Endothelial cell of umbilical vein (primary cell): ENCODE measurements around the gene METTL1. TPM values are rescaled to one million over a fixed set of nuclear protein-coding genes. Genes with fewer than 3 reads are reported as not detected.

ENCODE experiments used
- BruUV-seq: library from RNA; stranded (reverse); fragments of 400-500 nt; replicated peaks from 2 replicates; lab custom pipeline; 2021; lab: Mats Ljungman, UMichigan
- CTCF ChIA-PET: fragments of 300-600, 350-600 bp; sonication (Branson Sonifier 250); formaldehyde crosslinking; loops from one replicate; lab custom pipeline; 2021; ENCODE audit warnings: antibody characterized with exemption, inconsistent platforms; lab: Charles Lee
- POLR2A ChIA-PET: fragments of 300-600, 350-600 bp; sonication (Branson Sonifier 250); formaldehyde crosslinking; loops from one replicate; lab custom pipeline; 2021; ENCODE audit warnings: antibody characterized with exemption, inconsistent platforms; lab: Charles Lee
- DNase-seq: peaks from one replicate; pipeline ENCODE4 v3.0.0-alpha.2; 2011; ENCODE audit warnings: low read depth, low spot score
- FAIRE-seq: peaks from 2 replicates; lab custom pipeline; 2011; peaks lifted over from hg19 to GRCh38; lab: Jason Lieb, UNC
- H2AFZ ChIP-seq: 2 replicates; pipeline ENCODE4 v1.6.0; 2012; ENCODE audit warnings: low read depth, low read length, control low read depth, inconsistent platforms
- H3K27ac ChIP-seq: 2 replicates; pipeline ENCODE4 v1.5.1; 2011; ENCODE audit warnings: low read depth, mild to moderate bottlenecking, control low read depth, low read length, moderate library complexity; ENCODE audit not compliant: insufficient read depth
- H3K27me3 ChIP-seq, 2 experiments: 2 replicates each; pipeline versions ENCODE4 v1.6.0 to v1.6.1; 2011; ENCODE audit warnings: low read length in 2 of 2, mixed read lengths in 1 of 2; ENCODE audit not compliant: control insufficient read depth in 2 of 2, insufficient read depth in 2 of 2
- H3K36me3 ChIP-seq, 2 experiments: 2 replicates in 1 of 2; 3 replicates in 1 of 2; pipeline ENCODE4 v1.5.1; 2011; ENCODE audit warnings: low read length in 2 of 2, mild to moderate bottlenecking in 1 of 2, moderate library complexity in 1 of 2; ENCODE audit not compliant: control insufficient read depth in 2 of 2, insufficient read depth in 2 of 2; ENCODE audit errors: extremely low read depth in 1 of 2
- H3K4me1 ChIP-seq: 3 replicates; pipeline ENCODE4 v1.5.1; 2011; ENCODE audit warnings: mild to moderate bottlenecking, low read length; ENCODE audit not compliant: control insufficient read depth, insufficient read depth; ENCODE audit errors: extremely low read depth
- H3K4me2 ChIP-seq: 2 replicates; pipeline ENCODE4 v1.6.1; 2011; ENCODE audit warnings: low read length, control low read depth, mixed read lengths; ENCODE audit not compliant: insufficient read depth
- H3K4me3 ChIP-seq, 3 experiments: fragments of 200-600 bp in 1 of 3; sonication (generic), shearing (Covaris generic) in 1 of 3; replicated peaks in 1 of 3; 2 replicates each; pipeline ENCODE4 v1.5.1; 2011 to 2016; ENCODE audit warnings: control low read depth in 3 of 3, low read length in 3 of 3, mild to moderate bottlenecking in 2 of 3, inconsistent platforms in 1 of 3, low read depth in 1 of 3, moderate library complexity in 1 of 3; ENCODE audit not compliant: insufficient read depth in 1 of 3
- H3K79me2 ChIP-seq: 2 replicates; pipeline ENCODE4 v1.6.0; 2012; ENCODE audit warnings: low read length, inconsistent platforms; ENCODE audit not compliant: control insufficient read depth, insufficient read depth
- H3K9ac ChIP-seq: replicated peaks from 2 replicates; pipeline ENCODE3; 2011; ENCODE audit warnings: low read length, control low read depth; ENCODE audit not compliant: insufficient read depth; ENCODE audit errors: extremely low read depth
- H3K9me1 ChIP-seq: replicated peaks from 3 replicates; pipeline ENCODE4 v1.6.0; 2011; ENCODE audit warnings: mild to moderate bottlenecking, low read length; ENCODE audit not compliant: control insufficient read depth, insufficient read depth; ENCODE audit errors: extremely low read depth
- H3K9me3 ChIP-seq: replicated peaks from 2 replicates; pipeline ENCODE4 v1.5.1; 2012; ENCODE audit warnings: low read length, inconsistent platforms; ENCODE audit not compliant: control insufficient read depth, insufficient read depth
- H4K20me1 ChIP-seq: replicated peaks from 2 replicates; pipeline ENCODE3; 2011; ENCODE audit warnings: mild to moderate bottlenecking, low read length; ENCODE audit not compliant: control insufficient read depth, insufficient read depth; ENCODE audit errors: extremely low read depth
- EZH2 ChIP-seq: IDR thresholded peaks from 2 replicates; pipeline ENCODE4 v1.6.1; 2012; ENCODE audit warnings: borderline replicate concordance, low read depth, mild to moderate bottlenecking, moderate library complexity, low read length, inconsistent platforms; ENCODE audit not compliant: severe bottlenecking
- GATA2 ChIP-seq: IDR thresholded peaks from 2 replicates; pipeline ENCODE4 v1.7.0; 2011; ENCODE audit warnings: low read depth, mild to moderate bottlenecking, moderate library complexity, mixed read lengths, low read length; ENCODE audit not compliant: insufficient read length, insufficient read depth
- MYC ChIP-seq: IDR thresholded peaks from one replicate; pipeline ENCODE4 v1.6.1; 2011; ENCODE audit warnings: mild to moderate bottlenecking, low read depth, low read length
- POLR2A ChIP-seq: IDR thresholded peaks from 2 replicates; pipeline ENCODE4 v1.6.1; 2012; ENCODE audit warnings: low read depth, mild to moderate bottlenecking, control low read depth, low read length
- dilution Hi-C: fragments of 300-500 bp; cut with MboI; formaldehyde crosslinking; loops from one replicate; pipeline ENCODE4 v1.15.0; 2019; ENCODE audit warnings: low sequenced_read_pairs; ENCODE audit not compliant: extremely low pct_ligation_motif_present
- intact Hi-C: fragments of 100-400 bp; cut with micrococcal nuclease; formaldehyde crosslinking; loops from one replicate; pipeline ENCODE4 v1.10.0; 2022
- polyA plus RNA-seq, 4 experiments: library from polyadenylated mRNA; depleted of rRNA in 3 of 4; stranded (reverse) in 3 of 4; unstranded in 1 of 4; fragments of >200 nt; gene quantifications; 2 replicates each; pipeline versions ENCODE4 v1.2.1 to v1.2.3, GENCODE V29; 2011 to 2012; ENCODE audit warnings: missing spikeins in 1 of 4
- total RNA-seq: library from RNA; stranded (reverse); gene quantifications from 2 replicates; pipeline ENCODE4 v1.2.3, GENCODE V29; 2021
- TF ChIP-seq, protein P1 (sequence below), 2 donors: IDR thresholded peaks; 1 replicate in 1 of 2; 2 replicates in 1 of 2; pipeline ENCODE4 v1.5.1; 2011; ENCODE audit warnings: low read length in 2 of 2, mild to moderate bottlenecking in 2 of 2, moderate library complexity in 2 of 2, control low read depth in 1 of 2, inconsistent platforms in 1 of 2, low read depth in 1 of 2; ENCODE audit not compliant: insufficient read depth in 1 of 2; ENCODE audit errors: extremely low read depth in 1 of 2

METTL1 gene
- total and polyA plus RNA-seq, 2 donors (not counting 3 experiments of a cell fraction or from before 2014, with no cell fraction given): 23.6 to 24.3 TPM

- H3K27ac ChIP-seq: no peak overlapping the region
- peaks cover 59 to 65% of the 10 kb centered on the region in 2 experiments for H3K27me3 ChIP-seq
- peaks cover 5% of the 10 kb centered on the region for H3K4me1 ChIP-seq
- BruUV-seq: no TSS peak
- H3K4me3 ChIP-seq: no peak overlapping the region
- H3K9me1 ChIP-seq: no peaks in the 10 kb centered on the region
- no peak for DNase-seq
- no peak for FAIRE-seq
- no peak for TF ChIP-seq EZH2
- TF ChIP-seq GATA2: no peak
- no peak for TF ChIP-seq POLR2A
- TF ChIP-seq, protein P1, sequence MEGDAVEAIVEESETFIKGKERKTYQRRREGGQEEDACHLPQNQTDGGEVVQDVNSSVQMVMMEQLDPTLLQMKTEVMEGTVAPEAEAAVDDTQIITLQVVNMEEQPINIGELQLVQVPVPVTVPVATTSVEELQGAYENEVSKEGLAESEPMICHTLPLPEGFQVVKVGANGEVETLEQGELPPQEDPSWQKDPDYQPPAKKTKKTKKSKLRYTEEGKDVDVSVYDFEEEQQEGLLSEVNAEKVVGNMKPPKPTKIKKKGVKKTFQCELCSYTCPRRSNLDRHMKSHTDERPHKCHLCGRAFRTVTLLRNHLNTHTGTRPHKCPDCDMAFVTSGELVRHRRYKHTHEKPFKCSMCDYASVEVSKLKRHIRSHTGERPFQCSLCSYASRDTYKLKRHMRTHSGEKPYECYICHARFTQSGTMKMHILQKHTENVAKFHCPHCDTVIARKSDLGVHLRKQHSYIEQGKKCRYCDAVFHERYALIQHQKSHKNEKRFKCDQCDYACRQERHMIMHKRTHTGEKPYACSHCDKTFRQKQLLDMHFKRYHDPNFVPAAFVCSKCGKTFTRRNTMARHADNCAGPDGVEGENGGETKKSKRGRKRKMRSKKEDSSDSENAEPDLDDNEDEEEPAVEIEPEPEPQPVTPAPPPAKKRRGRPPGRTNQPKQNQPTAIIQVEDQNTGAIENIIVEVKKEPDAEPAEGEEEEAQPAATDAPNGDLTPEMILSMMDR (IDR thresholded peaks at IDR 0.05; ENCODE audit: extremely low read depth in 1 of 2, insufficient read depth in 1 of 2, low read depth in 1 of 2, low read length in 2 of 2): no peak
- no peaks in the 10 kb centered on the region for H4K20me1 ChIP-seq
- POLR2A ChIA-PET: no interaction called here
- no peaks in the 10 kb centered on the region for H3K9me3 ChIP-seq
- no peaks in the 10 kb centered on the region for H3K36me3 ChIP-seq
- CTCF ChIA-PET: interaction anchor here (1.0 to 6.1 kb wide), 2 partner anchors 14 to 17 kb away, joined by 4 to 48 read pairs; no protein-coding TSS in a partner anchor
- no peak overlapping the region for H3K9ac ChIP-seq
- intact Hi-C loops: no loop called here
- no peak overlapping the region for H2AFZ ChIP-seq
- H3K79me2 ChIP-seq: no peaks in the 10 kb centered on the region
- dilution Hi-C loops: no loop called here
- no peak overlapping the region for H3K4me2 ChIP-seq
Measured at GRCh38 chr12:57739387-57739786, 32.5 kb downstream of the METTL1 start.

- Histone ChIP-seq H3K27me3 (peaks cover 65 to 70% of the 10 kb centered on the region in 2 experiments), H3K9me3 (no peaks in the 10 kb centered on the region), H3K27ac (no peak within 1 kb of the TSS), H3K4me3 (no peak within 1 kb of the TSS), H3K4me2 (no peak within 1 kb of the TSS), H3K4me1 (peaks cover 5% of the 10 kb centered on the region), H3K9ac (no peak within 1 kb of the TSS), H2AFZ (no peak within 1 kb of the TSS), H3K9me1 (no peaks in the 10 kb centered on the region), H3K79me2 (no peaks in the 10 kb centered on the region), H4K20me1 (no peaks in the 10 kb centered on the region), H3K36me3 (no peaks in the 10 kb centered on the region)
- DNase-seq (no peak), FAIRE-seq (no peak)
- BruUV-seq: no TSS peak
- intact Hi-C loops (no loop called here), dilution Hi-C loops (no loop called here)
- CTCF ChIA-PET: interaction anchor here (1.0 to 6.1 kb wide), 2 partner anchors 13 to 18 kb away, joined by 4 to 48 read pairs; no protein-coding TSS in a partner anchor
- TF ChIP-seq MYC (no peak), EZH2 (peak; percentile 58)
- TF ChIP-seq, protein P1 (IDR thresholded peaks at IDR 0.05; ENCODE audit: extremely low read depth in 1 of 2, insufficient read depth in 1 of 2, low read depth in 1 of 2, low read length in 2 of 2): no peak
- POLR2A ChIA-PET: no interaction called here
Measured at GRCh38 chr12:57738661-57739237, 33.2 kb downstream of the METTL1 start, which contains the start of gene AGAP2. Gene AGAP2, minus strand, starts transcription at chr12:57738742. Its CDS starts 496 bp downstream, at chr12:57738246.
